G401 (cell line): Measurements from ENCODE around the gene RUVBL2. TPM values are rescaled to one million over a fixed set of nuclear protein-coding genes. Genes with fewer than 3 reads are reported as not detected.
"Not testable (repeated sequence)": the region's sequence is repeated elsewhere in the genome, so short reads cannot be mapped to it uniquely, and the experiment has no call there.

Experiments
- DNase-seq: peaks from one replicate; pipeline ENCODE4 v3.0.0-alpha.2; 2015; ENCODE audit warnings: low spot score
- in situ Hi-C: cut with HindIII; loops from 2 replicates; pipeline ENCODE4 v1.10.0; 2016; ENCODE audit warnings: low sequenced_read_pairs, mixed read lengths
- total RNA-seq: library from RNA; depleted of rRNA; stranded (reverse); fragments of >200 nt; shearing (Covaris generic); gene quantifications from 2 replicates; pipeline ENCODE4 v1.2.3, GENCODE V29; 2014

RUVBL2 gene
- total RNA-seq, 1 experiment from 2014 or later = 535 TPM

- in situ Hi-C loops, DNase-seq: not testable (repeated sequence)
Measured at GRCh38 chr19:49031642-49032301, 38.1 kb downstream of the RUVBL2 start, which contains the start of gene CGB2. Gene CGB2, plus strand, starts transcription at chr19:49031890. Its CDS starts 206 bp downstream, at chr19:49032096.

DNA sequence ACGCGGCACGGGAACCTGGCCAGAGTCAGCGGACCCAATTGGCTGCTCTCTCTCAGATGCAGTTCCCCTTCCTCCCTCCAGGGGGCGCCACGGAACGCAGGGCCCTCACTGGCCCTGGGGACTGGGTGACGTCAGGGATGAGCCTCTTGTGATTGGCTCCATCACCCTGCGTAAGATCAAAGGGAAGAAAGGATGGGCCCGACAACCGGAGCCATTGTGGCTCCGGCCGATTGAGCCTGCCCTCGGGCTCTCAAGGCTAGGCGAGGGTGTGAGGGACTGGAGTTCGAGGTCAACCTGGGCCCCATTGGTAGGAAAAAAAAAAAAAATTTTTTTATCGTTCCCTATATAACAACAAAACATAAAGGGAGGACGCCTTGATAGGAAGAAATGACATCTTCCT is 43.1 kb downstream of the RUVBL2 start, which contains the start of gene CGB1:
Gene CGB1, minus strand, starts transcription at position 81 of the 400 bp plus-strand sequence. CDS start 184 bp downstream, outside the sequence.
- in situ Hi-C loops, DNase-seq: not testable (repeated sequence)

- DNase-seq, in situ Hi-C loops: not testable (repeated sequence)
Measured at GRCh38 chr19:49038111-49038510, 44.4 kb downstream of the RUVBL2 start.

- DNase-seq, in situ Hi-C loops: not testable (repeated sequence)
Measured at GRCh38 chr19:49038557-49039276, 45.0 kb downstream of the RUVBL2 start.

GRCh38 chr19:49039736-49040135 is 46.0 kb downstream of the RUVBL2 start:
- in situ Hi-C loops, DNase-seq: not testable (repeated sequence)

DNA sequence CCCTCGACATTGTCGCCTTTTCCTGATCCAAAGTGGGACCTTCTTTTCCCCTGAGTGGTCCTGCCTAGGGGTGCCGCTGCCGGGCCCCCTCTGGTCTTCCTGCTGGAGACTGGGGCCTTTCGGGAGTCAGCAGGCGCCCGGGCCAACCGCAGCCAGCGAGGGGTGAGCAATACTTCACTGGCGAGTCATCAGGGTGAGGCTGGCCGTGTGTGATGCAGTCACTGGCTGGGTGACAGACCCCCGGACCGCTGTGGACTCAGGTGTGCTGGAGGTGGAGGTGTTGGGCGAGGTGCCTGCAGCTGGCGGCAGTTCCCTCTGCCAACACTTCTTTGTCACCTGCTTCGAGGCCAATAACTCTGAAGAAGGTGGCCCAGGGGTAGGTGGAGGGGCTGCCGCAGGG is 48.5 kb downstream of the RUVBL2 start:
- in situ Hi-C loops = no loop called here
- no peak for DNase-seq

DNA sequence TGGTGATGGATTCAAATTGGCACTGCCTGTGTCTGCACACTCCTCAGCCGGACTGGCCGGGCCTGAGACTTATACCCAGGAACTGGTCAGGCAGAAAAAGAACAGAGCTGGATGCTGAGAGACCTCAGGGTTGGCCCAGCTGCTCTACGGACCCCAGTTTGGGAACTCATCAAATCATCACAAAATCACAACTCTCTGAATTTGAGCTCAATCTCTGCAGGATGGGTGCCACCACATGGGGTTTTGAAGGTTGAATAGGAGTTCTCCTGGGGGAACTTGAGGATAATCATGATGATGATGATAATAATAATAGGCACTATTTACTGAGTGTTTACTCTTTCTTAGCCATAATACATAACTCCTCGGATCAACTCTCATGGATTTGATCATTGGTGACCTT is 49.0 kb downstream of the RUVBL2 start:
- in situ Hi-C loops = not testable (repeated sequence)

GRCh38 chr19:49043548-49043947 is 49.9 kb downstream of the RUVBL2 start, which contains the start of gene CGB5:
Gene CGB5, plus strand, starts transcription at chr19:49043848. Its CDS starts 362 bp downstream, at chr19:49044210.
- in situ Hi-C loops, DNase-seq: not testable (repeated sequence)

More for the DNA sequence above, 49.0 kb downstream of the RUVBL2 start:
- not testable (repeated sequence) for DNase-seq

DNA sequence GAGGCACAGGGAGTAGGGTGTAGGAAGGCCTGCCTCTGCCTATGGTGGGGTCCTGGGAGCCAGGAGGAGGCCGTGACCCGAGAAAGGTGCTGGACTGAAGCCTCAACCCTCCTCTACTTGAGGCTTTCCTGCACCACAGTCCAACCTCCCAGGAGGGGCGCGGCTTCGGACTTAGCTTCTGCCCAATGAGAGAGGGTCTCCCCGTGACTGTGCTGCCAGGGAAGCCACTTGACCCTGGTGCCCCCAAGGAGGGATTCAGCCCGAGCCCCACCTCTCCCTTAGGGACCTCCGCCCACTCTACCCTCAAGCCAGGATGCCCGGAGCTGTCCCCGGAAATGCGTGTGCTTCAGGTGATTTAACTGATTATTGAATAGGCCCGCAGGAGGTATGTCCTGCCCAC is 55.3 kb downstream of the RUVBL2 start, which contains the start of gene CGB8:
Gene CGB8, minus strand, starts transcription at position 101 of the 400 bp plus-strand sequence. CDS start 372 bp downstream, outside the sequence.
- DNase-seq, in situ Hi-C loops: not testable (repeated sequence)

DNA sequence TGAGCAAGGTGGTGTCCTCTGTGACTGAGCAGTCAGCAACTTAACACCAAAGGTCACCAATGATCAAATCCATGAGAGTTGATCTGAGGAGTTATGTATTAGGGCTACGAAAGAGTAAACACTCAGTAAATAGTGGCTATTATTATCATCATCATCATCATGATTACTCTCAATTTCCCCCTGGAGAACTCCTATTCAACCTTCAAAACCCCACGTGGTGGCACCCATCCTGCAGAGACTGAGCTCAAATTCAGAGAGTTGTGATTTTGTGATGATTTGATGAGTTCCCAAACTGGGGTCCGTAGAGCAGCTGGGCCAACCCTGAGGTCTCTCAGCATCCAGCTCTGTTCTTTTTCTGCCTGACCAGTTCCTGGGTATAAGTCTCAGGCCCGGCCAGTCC is 56.1 kb downstream of the RUVBL2 start:
- DNase-seq, in situ Hi-C loops: not testable (repeated sequence)

GRCh38 chr19:49050376-49051033 is 56.8 kb downstream of the RUVBL2 start:
- DNase-seq, in situ Hi-C loops: not testable (repeated sequence)

DNA sequence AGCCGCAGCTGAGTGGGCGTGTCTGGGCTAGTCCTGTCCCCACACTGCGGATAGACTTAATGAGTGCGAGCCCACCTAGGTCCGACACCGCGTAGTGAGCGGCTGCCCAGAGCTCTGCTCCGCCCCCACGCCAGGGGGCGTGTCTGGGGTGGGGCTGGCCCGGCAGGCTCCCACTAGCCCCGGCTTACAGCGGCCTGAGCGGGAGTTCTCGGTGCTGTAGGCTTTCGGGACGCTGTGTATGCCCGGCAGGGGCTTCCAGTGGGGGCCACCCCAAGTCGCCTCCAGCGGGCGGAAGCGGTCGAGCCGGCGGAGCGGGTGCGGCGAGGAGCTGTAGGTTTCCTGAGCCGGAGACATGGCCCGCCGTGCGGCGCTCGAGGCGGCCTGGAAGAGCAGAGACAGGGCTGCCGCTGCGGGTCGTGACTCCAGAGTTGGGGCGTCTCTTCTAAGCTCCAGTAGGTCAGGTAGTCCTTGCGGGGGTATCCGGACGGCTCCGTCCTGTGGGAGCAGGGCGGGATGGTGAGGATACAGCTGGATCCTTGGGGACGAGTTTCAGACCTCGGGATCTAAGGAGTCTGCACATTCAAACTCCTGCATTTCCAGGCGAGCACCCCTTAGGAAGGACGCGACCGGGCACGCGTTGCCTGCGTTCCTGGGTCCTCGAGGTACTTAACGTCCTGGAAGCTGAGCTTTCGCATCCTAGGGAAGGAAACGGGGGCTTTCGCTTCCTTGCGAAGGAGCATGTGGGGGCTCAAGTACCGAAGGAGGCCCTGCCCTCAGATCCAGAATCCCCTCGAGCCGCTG is 62.6 kb downstream of the RUVBL2 start:
- in situ Hi-C loops = no loop called here
- DNase-seq = no peak

DNA sequence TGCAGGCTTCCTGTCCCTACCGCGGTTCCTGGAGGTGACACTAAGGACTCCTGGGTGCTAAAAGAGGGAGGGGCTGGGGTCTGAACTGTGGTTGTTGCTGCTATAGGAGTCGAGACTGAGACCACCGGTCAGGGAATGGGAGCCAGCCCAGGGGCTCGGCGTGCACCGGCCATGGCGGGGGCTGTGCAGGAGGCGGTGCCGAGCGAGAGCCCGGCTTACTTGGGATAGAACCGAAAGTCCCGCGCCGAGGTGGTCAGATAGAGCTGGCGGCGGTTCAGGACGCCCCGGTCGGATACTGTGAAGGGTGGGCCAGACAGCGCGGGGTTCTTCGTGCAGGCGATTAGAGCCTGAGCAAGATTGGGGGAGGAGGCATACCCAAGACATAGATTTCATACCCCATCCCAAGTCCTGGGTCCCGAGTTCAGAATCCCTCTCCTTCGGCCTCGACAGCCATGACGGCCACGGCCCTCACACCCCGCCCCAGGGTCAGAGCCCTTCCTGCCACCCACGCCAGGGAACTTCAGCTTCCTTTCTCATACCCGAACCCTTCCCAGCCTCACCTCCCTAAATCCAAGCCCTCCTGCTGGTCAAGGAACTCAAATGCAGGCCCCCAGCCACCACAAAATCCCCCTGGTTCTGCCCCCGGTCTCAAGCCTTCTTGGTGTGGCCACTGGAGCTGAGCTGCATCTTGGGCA is 63.4 kb downstream of the RUVBL2 start:
- DNase-seq = not testable (repeated sequence)

GRCh38 chr19:49057636-49058234 is 64.0 kb downstream of the RUVBL2 start, which contains the start of gene CGB7:
Gene CGB7, minus strand, starts transcription at chr19:49057749. Its CDS starts 2,374 bp downstream, at chr19:49055375.
- peak; percentile 9 for DNase-seq
- in situ Hi-C loops = no loop called here

More for the DNA sequence above, 63.4 kb downstream of the RUVBL2 start:
- in situ Hi-C loops = not testable (repeated sequence)

- DNase-seq = peak; percentile 11
- in situ Hi-C loops = no loop called here
Measured at GRCh38 chr19:49058562-49058961, 64.9 kb downstream of the RUVBL2 start.

DNA sequence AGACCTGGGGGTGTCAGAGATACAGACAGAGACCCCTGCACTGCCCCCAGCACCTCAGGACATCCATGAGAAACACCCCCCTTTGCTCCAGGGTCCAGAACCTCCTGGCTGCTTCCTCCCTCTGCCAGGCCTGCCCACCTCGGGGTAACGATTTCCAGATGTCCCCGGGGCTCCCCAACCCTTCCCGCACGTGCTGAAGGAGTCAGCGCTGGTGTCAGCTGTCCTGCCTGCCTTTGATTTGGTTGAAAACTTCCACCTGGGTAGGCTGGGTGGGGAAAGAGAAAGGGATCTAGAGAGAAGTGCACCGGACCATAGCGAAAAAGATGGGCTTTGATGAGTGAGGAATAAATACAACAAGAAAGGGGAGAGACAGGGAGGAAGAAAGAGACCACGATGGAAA is 65.4 kb downstream of the RUVBL2 start:
- no peak for DNase-seq
- in situ Hi-C loops = no loop called here

GRCh38 chr19:49061000-49061399 is 67.3 kb downstream of the RUVBL2 start:
- no peak for DNase-seq
- in situ Hi-C loops = no loop called here

GRCh38 chr19:49061445-49061844 is 67.8 kb downstream of the RUVBL2 start:
- no peak for DNase-seq
- in situ Hi-C loops = no loop called here
